Endothelial cell of umbilical vein (primary cell): ENCODE measurements around the gene APLP2. TPM values are rescaled to one million over a fixed set of nuclear protein-coding genes. Genes with fewer than 3 reads are reported as not detected.

Source experiments
- BruUV-seq: library from RNA; stranded (reverse); fragments of 400-500 nt; replicated peaks from 2 replicates; lab custom pipeline; 2021; lab: Mats Ljungman, UMichigan
- CTCF ChIA-PET: fragments of 300-600, 350-600 bp; sonication (Branson Sonifier 250); formaldehyde crosslinking; loops from one replicate; lab custom pipeline; 2021; ENCODE audit warnings: antibody characterized with exemption, inconsistent platforms; lab: Charles Lee
- POLR2A ChIA-PET: fragments of 300-600, 350-600 bp; sonication (Branson Sonifier 250); formaldehyde crosslinking; loops from one replicate; lab custom pipeline; 2021; ENCODE audit warnings: antibody characterized with exemption, inconsistent platforms; lab: Charles Lee
- DNase-seq: peaks from one replicate; pipeline ENCODE4 v3.0.0-alpha.2; 2011; ENCODE audit warnings: low read depth, low spot score
- FAIRE-seq: peaks from 2 replicates; lab custom pipeline; 2011; peaks lifted over from hg19 to GRCh38; lab: Jason Lieb, UNC
- H2AFZ ChIP-seq: 2 replicates; pipeline ENCODE4 v1.6.0; 2012; ENCODE audit warnings: low read depth, low read length, control low read depth, inconsistent platforms
- H3K27ac ChIP-seq: 2 replicates; pipeline ENCODE4 v1.5.1; 2011; ENCODE audit warnings: low read depth, mild to moderate bottlenecking, control low read depth, low read length, moderate library complexity; ENCODE audit not compliant: insufficient read depth
- H3K27me3 ChIP-seq, 2 experiments: 2 replicates each; pipeline versions ENCODE4 v1.6.0 to v1.6.1; 2011; ENCODE audit warnings: low read length in 2 of 2, mixed read lengths in 1 of 2; ENCODE audit not compliant: control insufficient read depth in 2 of 2, insufficient read depth in 2 of 2
- H3K36me3 ChIP-seq, 2 experiments: 2 replicates in 1 of 2; 3 replicates in 1 of 2; pipeline ENCODE4 v1.5.1; 2011; ENCODE audit warnings: low read length in 2 of 2, mild to moderate bottlenecking in 1 of 2, moderate library complexity in 1 of 2; ENCODE audit not compliant: control insufficient read depth in 2 of 2, insufficient read depth in 2 of 2; ENCODE audit errors: extremely low read depth in 1 of 2
- H3K4me1 ChIP-seq: 3 replicates; pipeline ENCODE4 v1.5.1; 2011; ENCODE audit warnings: mild to moderate bottlenecking, low read length; ENCODE audit not compliant: control insufficient read depth, insufficient read depth; ENCODE audit errors: extremely low read depth
- H3K4me2 ChIP-seq: 2 replicates; pipeline ENCODE4 v1.6.1; 2011; ENCODE audit warnings: low read length, control low read depth, mixed read lengths; ENCODE audit not compliant: insufficient read depth
- H3K4me3 ChIP-seq, 3 experiments: fragments of 200-600 bp in 1 of 3; sonication (generic), shearing (Covaris generic) in 1 of 3; replicated peaks in 1 of 3; 2 replicates each; pipeline ENCODE4 v1.5.1; 2011 to 2016; ENCODE audit warnings: control low read depth in 3 of 3, low read length in 3 of 3, mild to moderate bottlenecking in 2 of 3, inconsistent platforms in 1 of 3, low read depth in 1 of 3, moderate library complexity in 1 of 3; ENCODE audit not compliant: insufficient read depth in 1 of 3
- H3K79me2 ChIP-seq: 2 replicates; pipeline ENCODE4 v1.6.0; 2012; ENCODE audit warnings: low read length, inconsistent platforms; ENCODE audit not compliant: control insufficient read depth, insufficient read depth
- H3K9ac ChIP-seq: replicated peaks from 2 replicates; pipeline ENCODE3; 2011; ENCODE audit warnings: low read length, control low read depth; ENCODE audit not compliant: insufficient read depth; ENCODE audit errors: extremely low read depth
- H3K9me1 ChIP-seq: replicated peaks from 3 replicates; pipeline ENCODE4 v1.6.0; 2011; ENCODE audit warnings: mild to moderate bottlenecking, low read length; ENCODE audit not compliant: control insufficient read depth, insufficient read depth; ENCODE audit errors: extremely low read depth
- H3K9me3 ChIP-seq: replicated peaks from 2 replicates; pipeline ENCODE4 v1.5.1; 2012; ENCODE audit warnings: low read length, inconsistent platforms; ENCODE audit not compliant: control insufficient read depth, insufficient read depth
- H4K20me1 ChIP-seq: replicated peaks from 2 replicates; pipeline ENCODE3; 2011; ENCODE audit warnings: mild to moderate bottlenecking, low read length; ENCODE audit not compliant: control insufficient read depth, insufficient read depth; ENCODE audit errors: extremely low read depth
- EZH2 ChIP-seq: IDR thresholded peaks from 2 replicates; pipeline ENCODE4 v1.6.1; 2012; ENCODE audit warnings: borderline replicate concordance, low read depth, mild to moderate bottlenecking, moderate library complexity, low read length, inconsistent platforms; ENCODE audit not compliant: severe bottlenecking
- FOS ChIP-seq: IDR thresholded peaks from 2 replicates; pipeline ENCODE4 v1.6.1; 2011; ENCODE audit warnings: mild to moderate bottlenecking, low read length, moderate library complexity, borderline replicate concordance; ENCODE audit not compliant: insufficient read depth
- GATA2 ChIP-seq: IDR thresholded peaks from 2 replicates; pipeline ENCODE4 v1.7.0; 2011; ENCODE audit warnings: low read depth, mild to moderate bottlenecking, moderate library complexity, mixed read lengths, low read length; ENCODE audit not compliant: insufficient read length, insufficient read depth
- JUN ChIP-seq: IDR thresholded peaks from 2 replicates; pipeline ENCODE4 v1.6.1; 2011; ENCODE audit warnings: borderline replicate concordance, low read depth; ENCODE audit not compliant: insufficient read length, insufficient read depth
- MYC ChIP-seq: IDR thresholded peaks from one replicate; pipeline ENCODE4 v1.6.1; 2011; ENCODE audit warnings: mild to moderate bottlenecking, low read depth, low read length
- POLR2A ChIP-seq: IDR thresholded peaks from 2 replicates; pipeline ENCODE4 v1.6.1; 2012; ENCODE audit warnings: low read depth, mild to moderate bottlenecking, control low read depth, low read length
- POLR2AphosphoS5 ChIP-seq: IDR thresholded peaks from 2 replicates; pipeline ENCODE4 v1.6.1; 2012; ENCODE audit warnings: low read depth, mild to moderate bottlenecking, control low read depth, low read length, moderate library complexity; ENCODE audit not compliant: insufficient read depth
- dilution Hi-C: fragments of 300-500 bp; cut with MboI; formaldehyde crosslinking; loops from one replicate; pipeline ENCODE4 v1.15.0; 2019; ENCODE audit warnings: low sequenced_read_pairs; ENCODE audit not compliant: extremely low pct_ligation_motif_present
- intact Hi-C: fragments of 100-400 bp; cut with micrococcal nuclease; formaldehyde crosslinking; loops from one replicate; pipeline ENCODE4 v1.10.0; 2022
- polyA plus RNA-seq, 4 experiments: library from polyadenylated mRNA; depleted of rRNA in 3 of 4; stranded (reverse) in 3 of 4; unstranded in 1 of 4; fragments of >200 nt; gene quantifications; 2 replicates each; pipeline versions ENCODE4 v1.2.1 to v1.2.3, GENCODE V29; 2011 to 2012; ENCODE audit warnings: missing spikeins in 1 of 4
- total RNA-seq: library from RNA; stranded (reverse); gene quantifications from 2 replicates; pipeline ENCODE4 v1.2.3, GENCODE V29; 2021
- TF ChIP-seq, protein P1 (sequence below): IDR thresholded peaks from 2 replicates; pipeline ENCODE4 v1.6.1; 2011; ENCODE audit not compliant: insufficient read depth, insufficient read length
- TF ChIP-seq, protein P2 (sequence below), 2 donors: IDR thresholded peaks; 1 replicate in 1 of 2; 2 replicates in 1 of 2; pipeline ENCODE4 v1.5.1; 2011; ENCODE audit warnings: low read length in 2 of 2, mild to moderate bottlenecking in 2 of 2, moderate library complexity in 2 of 2, control low read depth in 1 of 2, inconsistent platforms in 1 of 2, low read depth in 1 of 2; ENCODE audit not compliant: insufficient read depth in 1 of 2; ENCODE audit errors: extremely low read depth in 1 of 2

The APLP2 gene
- total and polyA plus RNA-seq, 2 donors (not counting 3 experiments of a cell fraction or from before 2014, with no cell fraction given) = 493 to 543 TPM

DNA sequence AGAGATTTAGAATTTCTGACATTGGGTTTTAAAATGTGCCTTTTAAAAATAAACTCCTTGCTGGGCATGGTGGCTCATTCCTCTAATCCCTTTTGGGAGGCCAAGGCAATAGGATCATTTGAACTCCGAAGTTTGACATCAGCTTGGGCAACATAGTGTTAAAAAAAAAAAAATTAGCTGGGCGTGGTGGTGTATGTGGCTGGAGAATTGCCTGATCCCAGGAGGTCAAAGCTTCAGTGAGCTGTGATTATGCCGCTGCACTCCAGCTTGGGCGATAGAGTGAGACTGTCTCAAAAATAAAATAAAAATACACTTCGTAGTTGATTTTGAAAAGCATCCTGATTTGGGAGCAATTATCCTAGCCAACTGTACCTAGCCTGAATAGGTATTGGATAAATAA lies 3.4 kb upstream of the APLP2 start:
- CTCF ChIA-PET = no interaction called here
- dilution Hi-C loops = no loop called here
- TF ChIP-seq, protein P1, sequence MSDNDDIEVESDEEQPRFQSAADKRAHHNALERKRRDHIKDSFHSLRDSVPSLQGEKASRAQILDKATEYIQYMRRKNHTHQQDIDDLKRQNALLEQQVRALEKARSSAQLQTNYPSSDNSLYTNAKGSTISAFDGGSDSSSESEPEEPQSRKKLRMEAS = no peak
- TF ChIP-seq POLR2A = no peak
- TF ChIP-seq MYC = no peak
- TF ChIP-seq POLR2AphosphoS5 = no peak
- no peak for TF ChIP-seq FOS
- TF ChIP-seq EZH2 = no peak
- TF ChIP-seq JUN = no peak
- TF ChIP-seq, protein P2, sequence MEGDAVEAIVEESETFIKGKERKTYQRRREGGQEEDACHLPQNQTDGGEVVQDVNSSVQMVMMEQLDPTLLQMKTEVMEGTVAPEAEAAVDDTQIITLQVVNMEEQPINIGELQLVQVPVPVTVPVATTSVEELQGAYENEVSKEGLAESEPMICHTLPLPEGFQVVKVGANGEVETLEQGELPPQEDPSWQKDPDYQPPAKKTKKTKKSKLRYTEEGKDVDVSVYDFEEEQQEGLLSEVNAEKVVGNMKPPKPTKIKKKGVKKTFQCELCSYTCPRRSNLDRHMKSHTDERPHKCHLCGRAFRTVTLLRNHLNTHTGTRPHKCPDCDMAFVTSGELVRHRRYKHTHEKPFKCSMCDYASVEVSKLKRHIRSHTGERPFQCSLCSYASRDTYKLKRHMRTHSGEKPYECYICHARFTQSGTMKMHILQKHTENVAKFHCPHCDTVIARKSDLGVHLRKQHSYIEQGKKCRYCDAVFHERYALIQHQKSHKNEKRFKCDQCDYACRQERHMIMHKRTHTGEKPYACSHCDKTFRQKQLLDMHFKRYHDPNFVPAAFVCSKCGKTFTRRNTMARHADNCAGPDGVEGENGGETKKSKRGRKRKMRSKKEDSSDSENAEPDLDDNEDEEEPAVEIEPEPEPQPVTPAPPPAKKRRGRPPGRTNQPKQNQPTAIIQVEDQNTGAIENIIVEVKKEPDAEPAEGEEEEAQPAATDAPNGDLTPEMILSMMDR (IDR thresholded peaks at IDR 0.05; ENCODE audit: extremely low read depth in 1 of 2, insufficient read depth in 1 of 2, low read depth in 1 of 2, low read length in 2 of 2) = no peak
- no peak for TF ChIP-seq GATA2
- no peak overlapping the region for H3K4me3 ChIP-seq
- H3K36me3 ChIP-seq = no peaks in the 10 kb centered on the region
- intact Hi-C loops = no loop called here
- peaks cover 0 to 5% of the 10 kb centered on the region in 2 experiments for H3K27me3 ChIP-seq
- POLR2A ChIA-PET = no interaction called here
- no peak overlapping the region for H3K9ac ChIP-seq
- no peaks in the 10 kb centered on the region for H3K9me1 ChIP-seq
- no peaks in the 10 kb centered on the region for H3K9me3 ChIP-seq
- FAIRE-seq (no peak), DNase-seq (no peak)
- no peak overlapping the region for H2AFZ ChIP-seq
- H3K4me1 ChIP-seq = peaks cover 8% of the 10 kb centered on the region
- no peak overlapping the region for H3K4me2 ChIP-seq
- no TSS peak for BruUV-seq
- no peaks in the 10 kb centered on the region for H4K20me1 ChIP-seq
- no peak overlapping the region for H3K27ac ChIP-seq
- peaks cover 16% of the 10 kb centered on the region for H3K79me2 ChIP-seq
